Activated B cell treated with CpG ODN at 0.5 μM for 24 hours (primary cell): Measurements from ENCODE around the gene C1orf210. TPM values are rescaled to one million over a fixed set of nuclear protein-coding genes. Genes with fewer than 3 reads are reported as not detected.

Experiments
- ATAC-seq: fragments of 200-7000 bp; cut with Tn5 transposase; one replicate; pipeline ENCODE4 v1.10.0; 2021; ENCODE audit warnings: low read depth, mild to moderate bottlenecking, moderate library complexity
- CTCF ChIA-PET: fragments of 350-600 bp; sonication (Branson Sonifier 250); formaldehyde crosslinking; loops from one replicate; lab custom pipeline; 2021; ENCODE audit warnings: antibody characterized with exemption; lab: Charles Lee
- POLR2A ChIA-PET: fragments of 350-600 bp; sonication (Branson Sonifier 250); formaldehyde crosslinking; loops from one replicate; lab custom pipeline; 2021; ENCODE audit warnings: antibody characterized with exemption; lab: Charles Lee
- DNase-seq: peaks from one replicate; pipeline ENCODE4 v3.0.0; 2022
- H3K27ac Mint-ChIP-seq: one replicate; pipeline ENCODE4 v1.8.0; 2020; ENCODE audit warnings: mixed read lengths
- H3K27me3 Mint-ChIP-seq: one replicate; pipeline ENCODE4 v1.8.0; 2021; ENCODE audit warnings: mixed read lengths
- H3K36me3 Mint-ChIP-seq: one replicate; pipeline ENCODE4 v1.8.0; 2021; ENCODE audit warnings: low read depth, mixed read lengths
- H3K4me1 Mint-ChIP-seq: one replicate; pipeline ENCODE4 v1.8.0; 2021; ENCODE audit warnings: mixed read lengths
- H3K4me3 Mint-ChIP-seq: one replicate; pipeline ENCODE4 v1.8.0; 2020; ENCODE audit warnings: mild to moderate bottlenecking, mixed read lengths
- H3K9me3 Mint-ChIP-seq: one replicate; pipeline ENCODE4 v1.8.0; 2020; ENCODE audit warnings: mixed read lengths
- CTCF ChIP-seq: fragments of 200-600 bp; IDR thresholded peaks from one replicate; pipeline ENCODE4 v1.8.0; 2022; ENCODE audit warnings: antibody characterized with exemption, mild to moderate bottlenecking
- intact Hi-C: fragments of 100-400 bp; cut with micrococcal nuclease; formaldehyde crosslinking; loops from one replicate; pipeline ENCODE4 v1.15.1; 2024
- total RNA-seq: library from RNA; stranded (reverse); gene quantifications from 2 replicates; pipeline ENCODE4 v1.2.3, GENCODE V29; 2022

Gene C1orf210
- total RNA-seq, 1 donor from 2014 or later = not detected

DNA sequence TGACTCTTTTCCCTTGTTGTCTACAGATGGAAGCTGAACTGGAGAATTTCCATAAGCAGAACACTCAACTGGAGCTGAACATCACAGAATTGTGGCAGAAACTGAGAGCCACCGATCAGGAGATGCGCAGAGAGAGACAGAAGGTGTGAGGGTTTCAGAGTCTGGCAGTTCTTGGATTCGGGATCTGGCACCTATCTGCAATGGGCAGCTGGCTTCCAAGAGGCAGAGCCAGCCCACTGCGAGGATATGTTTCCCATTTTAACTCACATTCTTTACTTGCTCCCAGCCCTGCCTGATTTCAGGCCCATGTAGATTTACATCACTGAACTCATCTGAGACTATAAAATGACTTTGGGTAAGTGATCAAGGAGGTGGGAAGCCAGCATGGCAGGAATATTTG, 52.9 kb downstream of the C1orf210 start:
- TF ChIP-seq CTCF = no peak
- Mint-ChIP-seq H3K4me1 (peaks cover 2% of the 10 kb centered on the region), H3K27me3 (no peaks in the 10 kb centered on the region), H3K9me3 (no peaks in the 10 kb centered on the region), H3K4me3 (no peak overlapping the region), H3K27ac (no peak overlapping the region), H3K36me3 (no peaks in the 10 kb centered on the region)
- ATAC-seq = no peak
- ChIA-PET CTCF (interaction anchor here (2.3 kb wide), 1 partner anchor 182 kb away, joined by 11 read pairs; no protein-coding TSS in a partner anchor), POLR2A (no interaction called here)
- intact Hi-C loops = no loop called here
- no peak for DNase-seq

DNA sequence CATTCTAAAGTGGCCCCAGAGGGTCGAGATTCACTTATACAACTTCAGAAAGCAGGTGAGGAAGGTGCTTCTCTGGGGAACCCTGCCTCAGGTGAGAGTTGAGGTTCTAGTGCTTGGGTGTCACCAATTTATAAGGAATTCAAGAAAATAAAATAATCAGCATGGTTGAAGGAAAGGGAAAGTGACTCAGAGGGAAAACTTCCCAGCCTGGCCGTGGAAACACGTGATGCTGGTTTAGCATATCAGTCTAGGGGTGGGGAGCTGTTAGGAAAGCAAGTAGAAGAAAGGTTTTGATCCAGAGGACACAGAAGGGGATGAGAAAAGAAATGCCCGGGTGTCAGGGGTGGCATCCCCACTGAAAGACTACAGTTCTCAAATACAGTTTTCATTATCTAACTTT, 53.3 kb downstream of the C1orf210 start:
- Mint-ChIP-seq H3K9me3 (no peaks in the 10 kb centered on the region), H3K27me3 (no peaks in the 10 kb centered on the region), H3K4me1 (peaks cover 2% of the 10 kb centered on the region), H3K4me3 (no peak overlapping the region), H3K36me3 (no peaks in the 10 kb centered on the region), H3K27ac (no peak overlapping the region)
- intact Hi-C loops = no loop called here
- no peak for DNase-seq
- CTCF ChIA-PET = interaction anchor here (2.3 kb wide), 1 partner anchor 183 kb away, joined by 11 read pairs; no protein-coding TSS in a partner anchor
- POLR2A ChIA-PET = interaction anchor here (0.6 to 0.7 kb wide), 2 partner anchors 194 to 320 kb away, joined by 3 to 6 read pairs; no protein-coding TSS in a partner anchor
- no peak for ATAC-seq
- TF ChIP-seq CTCF = no peak

Other genes starting within 250 kb of the C1orf210 start
- gene EBNA1BP2, start 113.3 kb downstream of the C1orf210 start, total RNA-seq = 59.9 and 61.8 TPM in 2 replicates
- 0.93 TPM in 1 of 2 replicates, not detected in the other for gene CFAP57, start 113.3 kb downstream of the C1orf210 start, total RNA-seq
- gene TMEM125, start 15.6 kb downstream of the C1orf210 start, total RNA-seq = not detected in 2 replicates
- not detected in 2 replicates for gene TIE1, start 15.4 kb upstream of the C1orf210 start, total RNA-seq
- not detected in 2 replicates for gene MPL, start 52.2 kb upstream of the C1orf210 start, total RNA-seq
- gene CDC20, start 73.4 kb upstream of the C1orf210 start, total RNA-seq = 3.2 and 4.2 TPM in 2 replicates
- gene ELOVL1, start 82.4 kb upstream of the C1orf210 start, total RNA-seq = 80.2 and 84.2 TPM in 2 replicates
- gene MED8, start 104.2 kb upstream of the C1orf210 start, total RNA-seq = 33.8 and 37.2 TPM in 2 replicates
- gene SZT2, start 104.3 kb upstream of the C1orf210 start, total RNA-seq = 108 and 139 TPM in 2 replicates
- 10.0 and 12.3 TPM in 2 replicates for gene HYI, start 168.3 kb upstream of the C1orf210 start, total RNA-seq
- 0.10 TPM in 1 of 2 replicates, not detected in the other for gene PTPRF, start 245.3 kb upstream of the C1orf210 start, total RNA-seq